MM.1S (cell line): ENCODE results near the gene NSUN7.

ENCODE experiments used
- DNase-seq: peaks from one replicate; pipeline ENCODE4 v3.0.0-alpha.2; 2015
- H2AFZ ChIP-seq: fragments of 300-600 bp; sonication (generic); 2 replicates; pipeline ENCODE4 v1.6.0; 2016; ENCODE audit warnings: antibody characterized with exemption, low read length
- H3F3A ChIP-seq: fragments of 300-600 bp; sonication (generic); 2 replicates; pipeline ENCODE4 v1.6.1; 2016; ENCODE audit warnings: mild to moderate bottlenecking, antibody characterized with exemption, low read length, moderate library complexity, mixed read lengths; ENCODE audit not compliant: insufficient read depth
- H3K27ac ChIP-seq: fragments of 300-600 bp; sonication (generic); 2 replicates; pipeline ENCODE4 v1.5.1; 2016; ENCODE audit warnings: mild to moderate bottlenecking, low read length
- H3K27me3 ChIP-seq: fragments of 300-600 bp; sonication (generic); replicated peaks from 2 replicates; pipeline ENCODE4 v1.6.0; 2016; ENCODE audit warnings: low read length; ENCODE audit not compliant: insufficient read depth
- H3K36me3 ChIP-seq: fragments of 300-600 bp; sonication (generic); replicated peaks from 2 replicates; pipeline ENCODE4 v1.6.1; 2016; ENCODE audit warnings: mild to moderate bottlenecking, low read length, mixed read lengths; ENCODE audit not compliant: insufficient read depth
- H3K4me1 ChIP-seq: fragments of 300-600 bp; sonication (generic); 2 replicates; pipeline ENCODE4 v1.6.1; 2016; ENCODE audit warnings: low read length, mixed read lengths
- H3K4me2 ChIP-seq: fragments of 300-600 bp; sonication (generic); 2 replicates; pipeline ENCODE4 v1.6.0; 2016; ENCODE audit warnings: low read depth, low read length
- H3K4me3 ChIP-seq: fragments of 300-600 bp; sonication (generic); 2 replicates; pipeline ENCODE4 v1.5.1; 2016; ENCODE audit warnings: low read length, mixed read lengths
- H3K79me2 ChIP-seq: fragments of 300-600 bp; sonication (generic); 2 replicates; pipeline ENCODE4 v1.6.1; 2016; ENCODE audit warnings: mixed run types, low read length, mixed read lengths
- H3K9ac ChIP-seq: fragments of 300-600 bp; sonication (generic); 2 replicates; pipeline ENCODE4 v1.6.1; 2016; ENCODE audit warnings: low read length, mixed read lengths
- H3K9me2 ChIP-seq: fragments of 300-600 bp; sonication (generic); replicated peaks from 2 replicates; pipeline ENCODE4 v1.6.1; 2016; ENCODE audit warnings: mild to moderate bottlenecking, low read length, mixed read lengths; ENCODE audit not compliant: insufficient read depth
- H3K9me3 ChIP-seq: fragments of 300-600 bp; sonication (generic); replicated peaks from 2 replicates; pipeline ENCODE4 v1.6.1; 2016; ENCODE audit warnings: mild to moderate bottlenecking, low read length, mixed read lengths; ENCODE audit not compliant: insufficient read depth
- H4K20me1 ChIP-seq: fragments of 300-600 bp; sonication (generic); 2 replicates; pipeline ENCODE4 v1.6.1; 2016; ENCODE audit warnings: mild to moderate bottlenecking, low read length, moderate library complexity, mixed read lengths; ENCODE audit not compliant: insufficient read depth
- CTCF ChIP-seq: fragments of 300-600 bp; sonication (generic); IDR thresholded peaks from 2 replicates; pipeline ENCODE4 v1.5.1; 2016; ENCODE audit warnings: antibody characterized with exemption, low read length, mixed read lengths
- EZH2 ChIP-seq: fragments of 300-600 bp; sonication (generic); optimal IDR thresholded peaks from 2 replicates; pipeline ENCODE3; 2017; ENCODE audit warnings: low read depth, mild to moderate bottlenecking, antibody characterized with exemption, low read length, mixed read lengths
- EZH2phosphoT487 ChIP-seq: fragments of 300-600 bp; sonication (generic); IDR thresholded peaks from 2 replicates; pipeline ENCODE4 v1.6.1; 2018; ENCODE audit warnings: antibody characterized with exemption, low read length

The NSUN7 gene

GRCh38 chr4:40842725-40843423, 93.1 kb downstream of the NSUN7 start:
- no peaks in the 10 kb centered on the region for H4K20me1 ChIP-seq
- TF ChIP-seq EZH2 (no peak), EZH2phosphoT487 (no peak), CTCF (no peak)
- peaks cover 20% of the 10 kb centered on the region for H3F3A ChIP-seq
- DNase-seq = no peak
- H3K9me3 ChIP-seq = no peaks in the 10 kb centered on the region
- no peak overlapping the region for H3K9ac ChIP-seq
- no peak overlapping the region for H2AFZ ChIP-seq
- no peaks in the 10 kb centered on the region for H3K9me2 ChIP-seq
- no peak overlapping the region for H3K27ac ChIP-seq
- H3K4me2 ChIP-seq = no peak overlapping the region
- no peaks in the 10 kb centered on the region for H3K36me3 ChIP-seq
- H3K79me2 ChIP-seq = no peaks in the 10 kb centered on the region
- H3K4me3 ChIP-seq = no peak overlapping the region
- peaks cover 10% of the 10 kb centered on the region for H3K4me1 ChIP-seq
- no peaks in the 10 kb centered on the region for H3K27me3 ChIP-seq

- H4K20me1 ChIP-seq = no peaks in the 10 kb centered on the region
- TF ChIP-seq CTCF (peak; percentile 68), EZH2phosphoT487 (no peak), EZH2 (no peak)
- no peaks in the 10 kb centered on the region for H3K79me2 ChIP-seq
- no peak overlapping the region for H3K4me2 ChIP-seq
- H3K4me1 ChIP-seq = peaks cover 10% of the 10 kb centered on the region
- peak; percentile 56 for DNase-seq
- no peak overlapping the region for H3K27ac ChIP-seq
- no peak overlapping the region for H3K4me3 ChIP-seq
- H3K36me3 ChIP-seq = no peaks in the 10 kb centered on the region
- no peak overlapping the region for H2AFZ ChIP-seq
- no peak overlapping the region for H3K9ac ChIP-seq
- H3K9me3 ChIP-seq = no peaks in the 10 kb centered on the region
- no peaks in the 10 kb centered on the region for H3K9me2 ChIP-seq
- peaks cover 20% of the 10 kb centered on the region for H3F3A ChIP-seq
- H3K27me3 ChIP-seq = no peaks in the 10 kb centered on the region
Observed at GRCh38 chr4:40843696-40844095, 93.9 kb downstream of the NSUN7 start.

- no peaks in the 10 kb centered on the region for H3K36me3 ChIP-seq
- H3K27ac ChIP-seq = no peak overlapping the region
- H3K9me2 ChIP-seq = no peaks in the 10 kb centered on the region
- no peaks in the 10 kb centered on the region for H3K27me3 ChIP-seq
- no peak overlapping the region for H3K4me2 ChIP-seq
- H3K4me1 ChIP-seq = peaks cover 9% of the 10 kb centered on the region
- no peak overlapping the region for H3K9ac ChIP-seq
- H3K9me3 ChIP-seq = no peaks in the 10 kb centered on the region
- peaks cover 19% of the 10 kb centered on the region for H3F3A ChIP-seq
- no peak overlapping the region for H3K4me3 ChIP-seq
- TF ChIP-seq EZH2 (no peak), EZH2phosphoT487 (no peak), CTCF (no peak)
- no peaks in the 10 kb centered on the region for H4K20me1 ChIP-seq
- no peak overlapping the region for H2AFZ ChIP-seq
- no peak for DNase-seq
- H3K79me2 ChIP-seq = no peaks in the 10 kb centered on the region
Observed at GRCh38 chr4:40844261-40844660, 94.5 kb downstream of the NSUN7 start.
